Stomach smooth muscle (tissue), 2 donors: ENCODE data around the gene PPEF2.
"Not testable (repeated sequence)": the region's sequence is repeated elsewhere in the genome, so short reads cannot be mapped to it uniquely, and the experiment has no call there.

Source experiments
- H3K27ac ChIP-seq: one replicate; pipeline ENCODE4 v1.7.0; 2013; ENCODE audit warnings: mild to moderate bottlenecking, low read length, inconsistent platforms
- H3K27me3 ChIP-seq, 2 donors: one replicate each; pipeline ENCODE4 v1.7.0; 2013; ENCODE audit warnings: low read length in 2 of 2; ENCODE audit not compliant: insufficient read depth in 2 of 2, control insufficient read depth in 1 of 2
- H3K36me3 ChIP-seq, 2 donors: one replicate each; pipeline ENCODE4 v1.7.0; 2013; ENCODE audit warnings: low read length in 2 of 2; ENCODE audit not compliant: control insufficient read depth in 2 of 2, insufficient read depth in 2 of 2
- H3K4me1 ChIP-seq: one replicate; pipeline ENCODE4 v1.7.0; 2013; ENCODE audit warnings: low read length; ENCODE audit not compliant: control insufficient read depth, insufficient read depth
- H3K4me3 ChIP-seq, 2 donors: one replicate each; pipeline ENCODE4 v1.7.0; 2013; ENCODE audit warnings: low read length in 2 of 2
- H3K9ac ChIP-seq, 2 donors: one replicate each; pipeline ENCODE4 v1.7.0; 2013; ENCODE audit warnings: low read length in 2 of 2, mild to moderate bottlenecking in 1 of 2
- H3K9me3 ChIP-seq, 2 donors: one replicate each; pipeline ENCODE4 v1.7.0; 2013; ENCODE audit warnings: low read length in 2 of 2; ENCODE audit not compliant: control insufficient read depth in 2 of 2
- donor health status: healthy.
- donor health status: Pancreatic carcinoma.

The PPEF2 gene

DNA sequence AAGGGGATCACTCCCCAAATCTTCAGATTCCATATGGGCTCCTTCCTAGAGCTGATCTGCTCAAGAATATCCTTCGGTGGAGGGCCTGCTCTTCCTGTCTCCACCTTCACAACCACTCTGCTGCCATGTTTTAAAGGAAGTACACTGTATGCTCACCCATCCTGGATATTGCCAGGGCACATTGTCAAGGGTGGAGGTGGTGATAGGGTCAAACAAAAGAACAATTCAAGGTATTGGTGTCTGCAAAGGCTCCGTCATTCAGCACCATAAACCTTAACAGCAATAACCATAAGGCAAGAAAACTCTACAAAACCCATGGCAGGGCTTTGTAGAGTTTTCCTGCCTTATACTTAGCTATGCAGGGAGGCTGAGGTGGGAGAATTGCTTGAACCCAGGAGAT lies 19.7 kb upstream of the PPEF2 start:
- Histone ChIP-seq H3K9me3 (no peaks in the 10 kb centered on the region), H3K9ac (no peak overlapping the region), H3K4me1 (no peaks in the 10 kb centered on the region), H3K27me3 (no peaks in the 10 kb centered on the region), H3K4me3 (no peak overlapping the region), H3K27ac (no peak overlapping the region), H3K36me3 (peaks cover 0 to 14% of the 10 kb centered on the region in 2 donors)

DNA sequence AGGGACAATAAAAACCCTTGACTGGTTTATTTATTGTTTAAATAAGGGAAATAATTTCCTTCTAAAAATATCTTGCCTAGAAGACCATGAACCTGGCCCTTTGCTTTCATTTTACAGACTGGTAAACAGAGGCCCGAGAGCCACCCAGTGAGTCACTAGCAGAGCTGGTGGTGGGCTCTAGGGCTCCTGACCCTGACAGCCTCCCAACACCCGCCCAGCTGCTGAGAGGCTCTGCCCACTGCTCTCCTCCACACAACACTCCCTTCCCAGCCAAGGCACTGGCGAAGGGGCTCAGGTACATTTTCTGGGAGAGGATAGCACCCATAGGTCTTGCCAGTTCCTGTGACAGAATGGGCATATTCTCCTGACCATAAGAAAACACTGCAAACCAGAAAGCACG lies 18.1 kb upstream of the PPEF2 start:
- Histone ChIP-seq H3K4me3 (no peak overlapping the region), H3K9ac (no peak overlapping the region), H3K4me1 (peaks cover 3% of the 10 kb centered on the region), H3K36me3 (peaks cover 0 to 14% of the 10 kb centered on the region in 2 donors), H3K27me3 (no peaks in the 10 kb centered on the region), H3K9me3 (no peaks in the 10 kb centered on the region), H3K27ac (no peak overlapping the region)

DNA sequence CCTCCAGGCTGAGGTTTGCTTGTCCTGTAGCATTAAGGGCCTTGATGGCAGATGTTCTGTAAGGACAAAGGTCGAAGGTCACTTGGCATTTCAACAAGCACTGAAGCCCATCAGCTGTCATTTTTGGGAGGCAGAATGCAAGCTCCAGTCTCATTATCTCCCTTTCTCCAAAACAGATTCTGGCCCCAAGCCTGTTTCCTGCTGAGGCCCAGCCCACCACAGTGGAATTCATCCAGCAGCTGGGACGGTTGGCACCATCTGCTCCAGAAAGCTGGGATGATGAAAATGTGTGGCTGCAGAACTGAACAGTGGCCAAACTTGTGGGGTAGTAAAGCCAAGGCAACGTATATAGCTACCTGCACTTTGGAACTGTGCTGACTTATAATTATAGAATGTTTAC lies 17.7 kb upstream of the PPEF2 start:
- H3K27me3 ChIP-seq: no peaks in the 10 kb centered on the region
- no peak overlapping the region for H3K27ac ChIP-seq
- H3K36me3 ChIP-seq: peaks cover 0 to 14% of the 10 kb centered on the region in 2 donors
- no peaks in the 10 kb centered on the region for H3K9me3 ChIP-seq
- H3K4me1 ChIP-seq: peaks cover 5% of the 10 kb centered on the region
- no peak overlapping the region for H3K4me3 ChIP-seq
- H3K9ac ChIP-seq: no peak overlapping the region

DNA sequence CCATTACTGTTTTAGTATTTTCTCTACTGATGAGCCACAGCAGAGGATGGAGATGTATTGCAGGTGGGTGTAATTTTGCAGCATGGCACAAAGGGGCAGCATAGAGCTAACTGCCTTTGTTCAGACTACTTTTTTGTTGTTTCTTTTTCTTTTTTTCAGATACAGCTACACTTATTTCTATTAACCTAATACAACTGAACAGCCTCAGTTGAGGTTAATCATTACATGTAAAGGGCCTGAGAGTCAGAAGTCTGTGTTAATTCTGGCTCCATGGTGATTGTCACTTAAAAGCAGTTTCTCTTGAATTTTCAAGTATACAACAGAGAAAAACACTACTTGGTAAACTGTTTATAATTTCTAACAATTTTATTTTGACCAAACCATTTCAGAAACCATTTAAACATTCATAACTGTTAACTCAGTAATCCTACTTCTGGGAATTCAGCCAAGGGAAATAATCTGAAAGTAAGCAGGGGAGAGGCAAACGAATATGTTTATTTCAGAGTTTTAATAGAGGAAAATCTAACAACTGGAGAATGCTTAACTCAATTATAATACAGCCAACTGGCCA lies 13.9 kb upstream of the PPEF2 start:
- H3K9ac ChIP-seq: peak overlapping the region in 1 of 2 donors; percentile 30
- H3K36me3 ChIP-seq: peaks cover 0 to 8% of the 10 kb centered on the region in 2 donors
- no peak overlapping the region for H3K27ac ChIP-seq
- no peaks in the 10 kb centered on the region for H3K9me3 ChIP-seq
- no peaks in the 10 kb centered on the region for H3K27me3 ChIP-seq
- H3K4me1 ChIP-seq: peaks cover 5% of the 10 kb centered on the region
- peak overlapping the region in 1 of 2 donors; percentile 23 for H3K4me3 ChIP-seq

DNA sequence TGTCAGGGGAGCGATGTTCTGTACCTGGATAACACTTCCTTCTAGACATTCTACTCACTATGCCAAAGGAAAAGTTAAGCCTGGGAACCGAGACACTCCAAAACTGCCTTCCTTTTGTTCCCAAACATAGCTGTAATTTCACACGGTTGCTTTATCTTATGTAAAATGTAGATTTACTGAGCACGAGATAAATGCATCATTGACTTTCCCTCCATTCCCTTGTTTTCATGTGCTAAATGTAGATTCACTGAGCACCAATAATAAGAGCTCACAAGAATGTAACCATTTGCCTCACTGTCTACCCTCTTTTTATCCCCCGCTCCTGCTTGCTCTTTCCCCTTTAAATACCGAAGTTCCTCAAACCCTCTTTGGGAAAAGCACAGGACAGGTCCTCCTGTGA lies 10.7 kb upstream of the PPEF2 start:
- H3K27ac ChIP-seq: no peak overlapping the region
- H3K4me1 ChIP-seq: peaks cover 5% of the 10 kb centered on the region
- H3K4me3 ChIP-seq: no peak overlapping the region
- no peaks in the 10 kb centered on the region for H3K9me3 ChIP-seq
- no peaks in the 10 kb centered on the region for H3K36me3 ChIP-seq
- H3K27me3 ChIP-seq: no peaks in the 10 kb centered on the region
- no peak overlapping the region for H3K9ac ChIP-seq

DNA sequence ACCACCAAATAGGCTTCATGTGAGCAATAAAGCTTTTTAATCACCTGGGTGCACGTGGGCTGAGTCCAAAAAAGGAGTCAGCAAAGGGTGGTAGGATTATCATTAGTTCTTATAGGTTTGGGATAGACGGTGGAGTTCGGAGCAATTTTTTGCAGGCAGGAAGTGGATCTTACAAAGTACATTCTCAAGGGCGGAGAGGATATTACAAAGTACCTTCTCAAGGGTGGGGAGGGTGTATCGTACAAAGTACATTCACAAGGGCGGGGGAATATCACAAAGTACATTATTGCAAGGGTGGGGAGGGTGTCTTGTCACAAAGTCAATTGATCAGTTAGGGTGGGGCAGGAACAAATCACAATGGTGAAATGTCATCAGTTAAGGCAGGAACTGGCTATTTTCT lies 8.6 kb upstream of the PPEF2 start:
- not testable (repeated sequence) for H3K4me1 ChIP-seq, H3K36me3 ChIP-seq, H3K27me3 ChIP-seq, H3K27ac ChIP-seq, H3K4me3 ChIP-seq, H3K9me3 ChIP-seq, H3K9ac ChIP-seq

DNA sequence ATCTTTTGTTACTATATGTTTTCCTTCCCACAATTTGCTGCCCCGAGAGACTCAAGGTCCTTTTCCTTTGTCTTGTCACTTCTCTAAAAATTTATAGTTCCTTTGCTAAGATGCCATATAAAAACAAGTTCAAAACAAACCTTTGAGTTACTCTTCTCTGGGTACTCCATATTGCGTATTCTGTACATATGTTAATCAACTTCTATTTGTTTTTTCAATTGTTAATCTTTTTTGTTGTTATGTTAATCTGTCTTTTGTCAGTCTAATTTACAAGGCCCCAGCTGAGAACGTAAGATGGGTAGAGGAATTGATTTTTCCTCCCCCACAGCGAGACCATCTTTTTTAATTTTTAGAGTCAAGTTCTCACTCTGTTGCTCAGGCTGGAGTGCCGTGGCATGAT lies 7.2 kb upstream of the PPEF2 start:
- H3K4me3 ChIP-seq: no peak overlapping the region
- no peaks in the 10 kb centered on the region for H3K9me3 ChIP-seq
- no peaks in the 10 kb centered on the region for H3K36me3 ChIP-seq
- H3K27ac ChIP-seq: no peak overlapping the region
- H3K27me3 ChIP-seq: no peaks in the 10 kb centered on the region
- no peak overlapping the region for H3K9ac ChIP-seq
- no peaks in the 10 kb centered on the region for H3K4me1 ChIP-seq

DNA sequence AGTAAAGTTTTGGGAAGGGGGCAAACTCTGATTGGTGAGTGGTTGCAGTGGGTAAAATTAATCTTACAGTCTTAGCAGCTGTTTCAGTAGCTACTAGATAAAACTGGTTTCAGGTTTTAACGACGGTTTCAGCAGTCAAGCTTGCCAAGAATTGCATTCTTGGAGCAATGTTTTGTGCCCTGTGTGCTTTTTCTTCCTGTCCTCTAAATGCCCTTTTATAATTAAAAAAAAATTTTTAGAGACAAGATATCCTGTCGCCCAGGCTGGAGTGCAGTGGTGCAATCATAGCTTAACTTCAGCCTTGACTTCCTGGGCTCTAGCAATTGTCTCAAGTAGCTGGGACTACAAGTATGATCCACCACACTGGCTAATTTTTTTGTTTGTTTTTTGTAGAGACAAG lies 6.3 kb upstream of the PPEF2 start:
- no peak overlapping the region for H3K4me3 ChIP-seq
- H3K9me3 ChIP-seq: no peaks in the 10 kb centered on the region
- H3K36me3 ChIP-seq: no peaks in the 10 kb centered on the region
- H3K9ac ChIP-seq: no peak overlapping the region
- H3K27ac ChIP-seq: no peak overlapping the region
- no peaks in the 10 kb centered on the region for H3K27me3 ChIP-seq
- no peaks in the 10 kb centered on the region for H3K4me1 ChIP-seq

DNA sequence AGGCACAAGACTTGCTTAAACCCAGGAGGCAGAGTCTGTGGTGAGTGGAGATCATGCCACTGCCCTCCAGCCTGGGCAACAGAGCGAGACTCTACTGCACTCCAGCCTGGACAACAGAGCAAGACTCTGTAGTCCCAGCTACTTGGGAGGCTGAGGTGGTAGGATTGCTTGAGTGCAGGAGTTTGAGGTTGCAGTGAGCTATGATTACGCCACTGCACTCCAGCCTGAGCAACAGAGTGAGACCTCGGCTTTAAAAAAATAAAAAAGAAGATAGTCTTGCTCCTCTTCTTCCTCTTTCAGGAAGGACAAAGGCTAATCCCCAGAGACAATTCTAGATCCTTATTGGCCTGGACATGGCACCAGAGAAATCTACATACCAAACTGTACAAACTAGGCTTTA lies 5.7 kb upstream of the PPEF2 start:
- H3K36me3 ChIP-seq: no peaks in the 10 kb centered on the region
- no peak overlapping the region for H3K27ac ChIP-seq
- H3K9me3 ChIP-seq: no peaks in the 10 kb centered on the region
- no peak overlapping the region for H3K4me3 ChIP-seq
- no peak overlapping the region for H3K9ac ChIP-seq
- no peaks in the 10 kb centered on the region for H3K4me1 ChIP-seq
- no peaks in the 10 kb centered on the region for H3K27me3 ChIP-seq

DNA sequence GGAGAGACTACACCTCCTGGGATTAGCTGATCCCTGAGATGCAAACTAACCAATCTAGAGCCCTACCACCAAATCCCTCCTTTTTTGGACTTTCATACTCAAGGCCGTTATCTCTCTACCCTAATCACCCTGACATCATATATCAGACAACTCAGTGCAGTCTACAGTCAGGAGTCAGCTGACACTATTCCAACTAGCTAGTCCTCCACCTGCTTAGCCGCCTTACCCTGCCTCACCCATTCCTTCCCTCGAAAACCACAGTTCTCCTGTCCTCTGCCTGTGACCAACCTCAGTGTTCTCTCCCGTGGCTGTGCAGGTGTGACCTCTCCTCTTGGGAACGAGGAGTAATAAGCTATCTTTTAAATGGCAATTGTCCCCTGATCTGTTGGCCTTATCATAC lies 1.8 kb upstream of the PPEF2 start:
- Histone ChIP-seq H3K9me3 (no peaks in the 10 kb centered on the region), H3K4me1 (no peaks in the 10 kb centered on the region), H3K36me3 (no peaks in the 10 kb centered on the region), H3K4me3 (no peak overlapping the region), H3K27me3 (no peaks in the 10 kb centered on the region), H3K9ac (no peak overlapping the region), H3K27ac (no peak overlapping the region)

DNA sequence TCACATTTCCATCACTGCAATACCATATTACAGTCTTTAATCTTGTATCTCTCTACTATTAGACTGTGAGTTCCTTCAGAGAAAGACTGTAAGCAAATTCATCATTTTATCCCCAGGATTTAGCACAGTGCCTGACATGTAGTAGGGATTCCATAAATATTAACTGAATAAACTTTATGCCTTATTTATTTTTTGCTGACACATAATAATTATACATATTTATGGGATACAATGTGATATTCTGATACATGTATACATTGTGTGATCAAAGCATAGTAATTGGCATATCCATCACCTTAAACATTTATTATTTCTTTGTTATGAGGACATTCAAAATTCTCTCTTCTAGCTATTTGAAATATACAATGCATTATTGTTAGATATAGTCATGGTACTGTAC lies 3.7 kb downstream of the PPEF2 start:
- Histone ChIP-seq H3K9me3 (no peaks in the 10 kb centered on the region), H3K36me3 (no peaks in the 10 kb centered on the region), H3K4me1 (no peaks in the 10 kb centered on the region), H3K4me3 (no peak overlapping the region), H3K27me3 (no peaks in the 10 kb centered on the region), H3K27ac (no peak overlapping the region), H3K9ac (no peak overlapping the region)
